Lung microvascular endothelial cell (primary cell): ENCODE measurements around the gene DDX10. TPM values are rescaled to one million over a fixed set of nuclear protein-coding genes. Genes with fewer than 3 reads are reported as not detected.
"Not testable (repeated sequence)": the region's sequence is repeated elsewhere in the genome, so short reads cannot be mapped to it uniquely, and the experiment has no call there.

Experiments
- DNase-seq, 2 donors: peaks; one replicate each; pipeline versions ENCODE4 v3.0.0 to v3.0.0-alpha.2; 2010; ENCODE audit warnings: low read depth in 2 of 2
- total RNA-seq: library from RNA; depleted of rRNA; stranded (reverse); fragments of >200 nt; gene quantifications from 2 replicates; pipeline ENCODE4 v1.2.1, GENCODE V29; 2014

Gene DDX10
- total RNA-seq, 1 donor from 2014 or later: 32.1 TPM

GRCh38 chr11:108774037-108774730, 109.3 kb downstream of the DDX10 start:
- no peak for DNase-seq

DNA sequence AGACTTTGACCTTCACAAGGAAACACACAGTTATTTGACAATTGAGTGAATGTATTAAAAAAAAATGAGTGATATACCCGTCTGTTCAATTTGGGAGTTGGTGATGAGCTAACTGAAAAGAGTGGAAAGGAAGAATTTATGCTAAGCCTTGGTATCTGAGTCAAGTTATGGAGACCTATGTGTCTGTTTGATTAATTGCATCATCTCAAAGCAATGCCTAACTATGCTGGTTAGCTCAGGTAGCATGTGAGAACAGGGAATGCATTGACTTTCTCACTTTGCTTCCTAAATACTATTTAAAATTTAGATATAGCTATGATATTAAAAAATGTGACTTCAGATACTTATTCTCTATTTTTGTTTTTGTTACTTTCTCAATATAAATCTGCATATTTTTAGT, 110.5 kb downstream of the DDX10 start:
- DNase-seq: no peak

DNA sequence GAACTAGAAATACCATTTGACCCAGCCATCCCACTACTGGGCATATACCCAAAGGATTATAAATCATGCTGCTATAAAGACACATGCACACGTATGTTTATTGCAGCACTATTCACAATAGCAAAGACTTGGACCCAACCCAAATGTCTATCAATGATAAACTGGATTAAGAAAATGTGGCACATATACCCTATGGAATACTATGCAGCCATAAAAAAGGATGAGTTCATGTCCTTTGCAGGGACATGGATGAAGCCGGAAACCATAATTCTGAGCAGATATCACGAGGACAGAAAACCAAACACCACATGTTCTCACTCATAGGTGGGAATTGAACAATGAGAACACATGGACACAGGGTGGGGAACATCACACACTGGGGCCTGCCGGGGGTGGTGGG, 114.3 kb downstream of the DDX10 start:
- DNase-seq: not testable (repeated sequence)

GRCh38 chr11:108780119-108780518, 115.2 kb downstream of the DDX10 start:
- peak in 1 of 2 donors; percentile 29 for DNase-seq

- no peak for DNase-seq
These were observed 117.1 kb downstream of the DDX10 start for GRCh38 chr11:108781946-108782345.

DNA sequence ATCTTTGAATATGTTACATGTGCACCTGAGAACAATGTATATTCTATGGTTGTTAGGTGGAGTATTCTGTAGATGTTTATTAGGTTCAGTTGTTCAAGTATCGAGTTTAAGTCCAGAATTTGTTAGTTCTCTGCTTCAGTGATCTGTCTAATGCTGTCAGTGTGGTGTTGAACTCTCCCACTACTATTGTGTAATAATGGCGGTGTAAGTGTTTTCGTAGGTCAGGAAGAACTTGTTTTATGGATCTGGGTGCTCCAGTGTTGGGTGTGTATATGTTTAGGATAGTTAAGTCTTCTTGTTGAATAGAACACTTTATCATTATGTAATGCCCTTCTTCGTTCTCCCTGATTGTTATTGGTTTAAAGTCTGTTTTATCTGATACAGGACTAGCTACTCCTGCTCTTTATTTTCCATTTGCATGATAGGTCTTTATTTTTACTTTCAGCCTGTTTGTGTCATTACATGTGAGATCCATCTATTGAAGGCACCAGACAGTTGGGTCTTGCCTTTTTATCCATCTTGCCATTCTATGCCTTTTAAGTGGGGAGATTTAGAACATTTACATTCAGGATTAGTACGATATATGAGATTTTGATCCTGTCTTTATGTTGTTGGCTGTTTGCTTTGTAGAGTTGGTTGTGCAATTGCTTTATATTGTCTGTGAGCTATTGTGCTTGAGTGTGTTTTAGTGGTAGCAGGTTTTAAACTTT, 121.6 kb downstream of the DDX10 start:
- no peak for DNase-seq

DNA sequence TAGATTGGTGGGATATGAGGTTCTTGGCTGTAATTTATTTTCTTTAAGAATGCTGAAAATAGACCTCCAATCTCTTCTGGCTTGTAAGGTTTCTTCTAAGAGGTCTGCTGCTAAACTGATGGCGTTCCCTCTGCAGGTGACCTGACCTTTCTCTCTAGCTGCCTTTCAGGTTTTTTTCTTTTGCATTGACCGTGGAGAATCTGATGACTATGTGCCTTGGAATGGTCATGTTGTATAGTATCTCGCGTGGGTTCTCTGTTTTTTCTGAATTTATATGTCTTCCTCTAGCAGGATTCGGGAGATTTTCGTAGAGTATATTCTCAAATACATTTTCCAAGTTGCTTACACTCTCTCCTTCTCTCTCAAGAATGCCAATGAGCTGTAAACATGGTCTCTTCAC, 122.2 kb downstream of the DDX10 start:
- DNase-seq: no peak

GRCh38 chr11:108788565-108789199, 123.8 kb downstream of the DDX10 start:
- peak; percentile 67 to 84 for DNase-seq

GRCh38 chr11:108790501-108791299, 125.8 kb downstream of the DDX10 start:
- DNase-seq: no peak

DNA sequence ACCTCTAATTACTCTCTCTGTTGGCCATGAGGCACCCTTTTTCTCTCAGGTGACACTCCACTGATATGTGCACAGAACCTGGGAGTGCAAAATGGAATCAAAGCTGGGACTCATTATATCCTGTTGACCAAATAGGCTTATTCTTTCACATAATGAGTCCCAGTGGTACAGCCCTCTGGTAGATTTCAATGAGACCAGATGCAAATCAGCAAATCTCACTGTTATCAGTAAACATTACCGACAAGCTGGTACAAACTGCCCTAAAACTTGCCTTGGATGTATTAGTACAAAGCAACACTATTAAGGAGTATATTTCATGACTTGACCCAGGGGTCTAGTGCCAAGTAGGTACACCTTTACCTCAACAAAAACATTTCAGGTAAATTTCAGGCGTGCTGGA, 128.3 kb downstream of the DDX10 start:
- DNase-seq: no peak

DNA sequence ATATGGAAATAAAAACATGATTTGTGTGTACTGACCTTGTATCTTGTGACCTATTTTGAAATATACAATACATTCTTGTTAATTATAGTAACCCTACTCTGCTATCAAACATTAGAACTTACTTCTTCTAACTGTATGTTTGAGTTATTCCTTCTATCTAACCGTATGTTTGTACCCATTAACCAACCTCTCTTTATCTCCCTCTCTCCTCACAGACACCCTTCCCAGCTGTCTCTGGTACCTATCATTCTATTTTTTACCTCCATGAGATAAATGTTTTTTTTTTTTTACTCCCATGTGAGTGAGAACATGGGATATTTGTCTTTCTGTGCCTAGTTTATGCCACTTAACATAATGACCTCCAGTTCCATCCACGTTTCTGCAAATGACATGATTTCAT, 128.7 kb downstream of the DDX10 start:
- DNase-seq: no peak

- no peak for DNase-seq
These were observed 131.7 kb downstream of the DDX10 start for GRCh38 chr11:108796551-108796950.

GRCh38 chr11:108797578-108798100, 132.8 kb downstream of the DDX10 start:
- DNase-seq: no peak

GRCh38 chr11:108802492-108802891, 137.6 kb downstream of the DDX10 start:
- no peak for DNase-seq

DNA sequence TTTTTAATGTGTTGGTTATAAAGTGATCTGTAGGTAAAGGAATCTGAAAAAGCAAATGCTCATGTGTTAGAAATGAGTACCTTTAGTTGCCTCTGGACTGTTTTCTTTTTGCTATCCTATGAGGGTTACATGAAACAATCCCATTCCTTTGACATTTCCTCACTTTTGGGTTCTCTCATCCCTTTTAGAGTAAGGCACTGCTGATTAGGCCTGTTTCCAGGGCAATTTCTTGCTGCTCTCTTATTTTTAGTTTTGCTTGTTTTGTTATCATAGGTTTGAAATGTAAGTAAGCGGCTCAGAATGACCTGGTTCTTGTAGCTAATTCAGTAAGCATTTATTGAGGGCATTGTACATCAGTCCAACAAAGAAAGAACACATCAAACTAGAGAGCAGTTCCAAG, 138.9 kb downstream of the DDX10 start:
- DNase-seq: no peak

DNA sequence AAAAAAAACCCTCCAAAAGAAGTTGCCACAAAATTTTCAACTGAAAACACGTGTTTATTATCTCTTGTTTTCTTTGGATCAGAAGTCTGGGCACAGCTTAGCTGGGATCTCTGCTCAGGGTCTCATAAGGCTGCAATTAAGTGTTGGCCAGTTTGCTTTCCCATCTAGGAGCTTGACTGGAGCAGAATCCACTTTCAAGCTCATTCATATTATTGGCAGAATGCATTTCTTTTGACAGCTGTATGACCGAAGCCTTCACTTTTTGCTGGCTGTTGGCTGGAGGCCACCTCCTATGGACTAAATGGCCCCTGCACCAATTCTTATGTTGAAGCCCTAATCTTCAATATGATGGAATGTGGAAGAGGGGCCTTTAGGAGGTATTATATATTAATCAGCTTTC, 139.6 kb downstream of the DDX10 start:
- no peak for DNase-seq

DNA sequence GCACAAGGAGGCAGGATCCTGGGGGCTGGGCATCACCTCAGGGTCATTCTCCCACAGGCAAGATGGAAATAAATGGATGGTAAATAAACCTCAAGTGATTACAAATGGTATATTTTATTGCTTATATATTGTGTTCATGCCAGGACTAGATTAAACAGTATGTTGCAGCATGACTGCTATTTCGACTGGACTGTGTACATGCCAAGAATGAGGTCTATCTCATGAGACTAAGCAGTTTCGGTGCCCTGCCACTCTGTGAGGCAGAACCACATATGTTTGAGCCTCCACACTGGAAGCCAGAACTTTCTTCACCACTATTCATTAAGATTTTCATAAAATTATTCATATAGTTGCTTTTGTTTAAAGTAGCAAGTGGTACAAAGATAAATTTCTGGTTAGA, 140.2 kb downstream of the DDX10 start:
- DNase-seq: no peak

DNA sequence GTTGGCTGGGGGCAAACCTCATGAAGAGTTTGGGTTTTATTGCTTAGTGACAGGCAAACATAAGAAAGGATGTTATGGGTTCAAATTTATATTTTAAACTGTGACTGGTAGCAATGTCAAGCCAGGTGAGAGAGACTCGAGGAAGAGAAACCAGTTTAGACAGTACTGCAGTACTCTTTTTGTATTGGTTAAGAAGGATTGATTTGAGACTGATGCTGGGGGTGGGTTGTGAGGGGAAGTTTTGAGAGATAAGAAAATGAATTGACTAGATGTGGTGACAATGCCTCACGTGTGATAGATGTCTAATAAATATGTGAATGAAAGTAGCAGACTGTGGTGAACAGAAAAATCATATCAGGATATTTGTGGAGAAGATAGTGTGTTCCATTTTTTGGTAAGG, 142.4 kb downstream of the DDX10 start:
- DNase-seq: no peak

- DNase-seq: no peak
These were observed 148.2 kb downstream of the DDX10 start for GRCh38 chr11:108813086-108813485.

GRCh38 chr11:108817976-108818375, 153.1 kb downstream of the DDX10 start:
- DNase-seq: no peak

DNA sequence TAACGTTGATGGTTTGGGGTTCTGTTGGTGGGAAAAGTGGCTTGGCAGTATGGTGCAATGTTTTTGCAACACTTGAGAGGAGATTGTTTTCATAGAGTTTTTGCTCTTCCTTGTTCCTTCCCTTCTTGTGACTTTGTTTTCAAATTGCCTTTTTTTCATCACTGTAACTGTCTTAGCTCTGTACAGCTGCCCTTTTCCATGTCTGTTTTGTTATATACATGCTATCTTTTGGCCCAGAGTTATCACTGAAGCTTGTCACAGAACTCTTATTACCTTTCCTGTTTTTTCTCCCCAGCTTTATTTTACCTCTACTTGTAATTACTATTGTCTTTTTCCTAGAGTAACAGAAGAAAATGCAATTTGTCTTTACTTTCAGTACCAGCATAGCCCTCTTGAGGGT, 154.1 kb downstream of the DDX10 start:
- DNase-seq: no peak

DNA sequence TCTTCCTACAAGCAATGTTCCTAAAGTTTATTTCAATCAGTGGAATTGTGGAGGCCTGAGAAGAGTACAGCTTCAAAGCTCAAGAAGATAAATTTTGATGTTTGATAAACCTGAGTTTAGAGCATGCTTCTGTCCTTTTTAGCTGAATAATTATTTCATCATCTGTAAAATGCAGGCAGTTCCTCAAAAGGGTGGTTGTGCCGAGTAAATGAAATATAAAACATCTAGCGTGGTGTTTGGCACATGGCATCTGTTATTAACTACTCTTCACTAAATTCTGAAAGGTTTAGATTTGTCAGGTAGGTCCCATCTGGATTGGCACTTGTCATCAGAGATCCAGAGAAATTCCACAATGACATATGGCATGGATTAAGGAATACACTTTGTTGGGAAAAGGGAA, 155.1 kb downstream of the DDX10 start:
- no peak for DNase-seq
